Breast epithelium (tissue), 3 donors: ENCODE results near the gene UNC13B.

Source experiments
- POLR2A ChIP-seq: fragments of 450-650 bp; IDR thresholded peaks from one replicate; pipeline ENCODE4 v1.6.1; 2016; ENCODE audit warnings: antibody characterized with exemption, mild to moderate bottlenecking, moderate library complexity
- TF ChIP-seq, protein P1 (sequence below), 3 donors: fragments of 450-650 bp; IDR thresholded peaks; one replicate each; pipeline ENCODE4 v1.5.1; 2016 to 2017; ENCODE audit warnings: antibody characterized with exemption in 3 of 3, mild to moderate bottlenecking in 3 of 3, moderate library complexity in 3 of 3

DNA sequence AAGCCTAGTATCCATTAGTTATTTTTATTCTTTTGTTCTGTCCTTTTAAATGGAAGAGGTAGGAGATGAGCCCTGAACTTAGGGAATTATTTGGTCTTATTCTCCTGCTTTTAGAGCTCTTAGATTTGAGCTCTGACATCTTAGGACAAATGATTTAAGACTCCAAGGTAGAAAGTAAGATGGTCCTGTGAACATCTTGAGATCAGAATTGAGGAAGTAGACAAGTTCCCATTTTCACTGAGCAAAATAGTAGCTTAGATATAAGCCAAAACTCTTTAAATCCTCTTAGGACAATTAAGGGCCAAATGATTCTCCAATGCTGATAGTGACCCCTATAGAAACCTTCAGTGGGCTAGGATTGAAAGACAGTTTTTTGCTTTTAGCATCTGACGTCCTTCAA lies 275.1 kb downstream of the UNC13B start:
- no peak for TF ChIP-seq POLR2A
- TF ChIP-seq, protein P1, sequence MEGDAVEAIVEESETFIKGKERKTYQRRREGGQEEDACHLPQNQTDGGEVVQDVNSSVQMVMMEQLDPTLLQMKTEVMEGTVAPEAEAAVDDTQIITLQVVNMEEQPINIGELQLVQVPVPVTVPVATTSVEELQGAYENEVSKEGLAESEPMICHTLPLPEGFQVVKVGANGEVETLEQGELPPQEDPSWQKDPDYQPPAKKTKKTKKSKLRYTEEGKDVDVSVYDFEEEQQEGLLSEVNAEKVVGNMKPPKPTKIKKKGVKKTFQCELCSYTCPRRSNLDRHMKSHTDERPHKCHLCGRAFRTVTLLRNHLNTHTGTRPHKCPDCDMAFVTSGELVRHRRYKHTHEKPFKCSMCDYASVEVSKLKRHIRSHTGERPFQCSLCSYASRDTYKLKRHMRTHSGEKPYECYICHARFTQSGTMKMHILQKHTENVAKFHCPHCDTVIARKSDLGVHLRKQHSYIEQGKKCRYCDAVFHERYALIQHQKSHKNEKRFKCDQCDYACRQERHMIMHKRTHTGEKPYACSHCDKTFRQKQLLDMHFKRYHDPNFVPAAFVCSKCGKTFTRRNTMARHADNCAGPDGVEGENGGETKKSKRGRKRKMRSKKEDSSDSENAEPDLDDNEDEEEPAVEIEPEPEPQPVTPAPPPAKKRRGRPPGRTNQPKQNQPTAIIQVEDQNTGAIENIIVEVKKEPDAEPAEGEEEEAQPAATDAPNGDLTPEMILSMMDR (IDR thresholded peaks at IDR 0.05), result no peak
